ENCODE measurements around the gene PATE1. TPM values are rescaled to one million over a fixed set of nuclear protein-coding genes. Genes with fewer than 3 reads are reported as not detected.

The PATE1 gene
- total RNA-seq = not detected in 2 replicates

GRCh38 chr11:125745979-125746378, at the start of gene PATE1:
TSS of gene PATE1 (plus strand) at chr11:125746279. CDS start at chr11:125746305, 26 bp downstream.

GRCh38 chr11:125778728-125779127, 32.6 kb downstream of the PATE1 start, which contains the start of gene PATE2:
TSS of gene PATE2 (minus strand) at chr11:125778828. CDS start at chr11:125778773, 55 bp downstream.

GRCh38 chr11:125787827-125788226, 41.7 kb downstream of the PATE1 start, which contains the start of gene PATE3:
TSS of gene PATE3 (plus strand) at chr11:125788127. CDS start at chr11:125788152, 25 bp downstream.

Other genes starting within 250 kb of the PATE1 start
- 103 and 121 TPM in 2 replicates for gene EI24, start 176.8 kb upstream of the PATE1 start, total RNA-seq
- gene STT3A, start 153.4 kb upstream of the PATE1 start, total RNA-seq = 229 and 270 TPM in 2 replicates
- 25.7 and 38.6 TPM in 2 replicates for gene CHEK1, start 121.1 kb upstream of the PATE1 start, total RNA-seq
- not detected in 2 replicates for gene ACRV1, start 65.4 kb upstream of the PATE1 start, total RNA-seq
- gene PATE2, start 32.5 kb downstream of the PATE1 start, total RNA-seq = not detected in 2 replicates
- not detected in 2 replicates for gene PATE3, start 41.8 kb downstream of the PATE1 start, total RNA-seq
- gene PATE4, start 87.0 kb downstream of the PATE1 start, total RNA-seq = not detected in 2 replicates
- 6.6 and 8.1 TPM in 2 replicates for gene HYLS1, start 141.4 kb downstream of the PATE1 start, total RNA-seq
- 7.8 and 17.9 TPM in 2 replicates for gene PUS3, start 156.9 kb downstream of the PATE1 start, total RNA-seq
- not detected in 2 replicates for gene DDX25, start 158.2 kb downstream of the PATE1 start, total RNA-seq
- gene VSIG10L2, start 199.8 kb downstream of the PATE1 start, total RNA-seq = not detected in 2 replicates